Skeletal muscle satellite cell (primary cell): Measurements from ENCODE around the gene SPP2.

Experiments used
- H3K27me3 ChIP-seq: 2 replicates; pipeline ENCODE4 v1.7.0; 2013; ENCODE audit warnings: low read length; ENCODE audit not compliant: control insufficient read depth, insufficient read depth
- H3K36me3 ChIP-seq: 2 replicates; pipeline ENCODE4 v1.7.0; 2013; ENCODE audit warnings: mild to moderate bottlenecking, control low read depth, low read length; ENCODE audit not compliant: insufficient read depth
- H3K4me1 ChIP-seq: 2 replicates; pipeline ENCODE4 v1.7.0; 2013; ENCODE audit warnings: low read length; ENCODE audit not compliant: control insufficient read depth, insufficient read depth
- H3K4me2 ChIP-seq: 2 replicates; pipeline ENCODE4 v1.7.0; 2013; ENCODE audit warnings: mild to moderate bottlenecking, low read length
- H3K4me3 ChIP-seq: 2 replicates; pipeline ENCODE4 v1.7.0; 2013; ENCODE audit warnings: low read length
- H3K9ac ChIP-seq: 2 replicates; pipeline ENCODE4 v1.7.0; 2013; ENCODE audit warnings: mild to moderate bottlenecking, low read depth, low read length, moderate library complexity
- H3K9me3 ChIP-seq: replicated peaks from 2 replicates; pipeline ENCODE4 v1.7.0; 2013; ENCODE audit warnings: mild to moderate bottlenecking, control low read depth, low read length

The SPP2 gene

DNA sequence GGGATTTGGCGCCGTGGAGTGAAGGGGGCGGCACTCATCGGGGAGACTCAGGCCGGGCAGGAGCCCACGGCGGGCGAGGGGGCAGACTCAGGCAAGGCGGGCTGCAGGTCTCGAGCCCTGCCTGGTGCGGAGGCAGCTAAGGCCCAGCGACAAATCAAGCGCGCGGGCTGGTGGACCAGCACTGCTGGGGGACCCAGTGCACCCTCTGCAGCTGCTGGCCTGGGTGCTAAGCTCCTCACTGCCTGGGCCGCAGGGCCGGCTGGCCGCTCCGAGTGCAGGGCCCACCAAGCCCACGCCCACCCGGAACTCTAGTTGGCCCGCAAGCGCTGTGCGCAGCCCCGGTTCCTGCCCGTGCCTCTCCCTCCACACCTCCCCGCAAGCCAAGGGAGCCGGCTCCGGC lies 26.2 kb upstream of the SPP2 start:
- Histone ChIP-seq H3K9ac (no peak overlapping the region), H3K4me2 (no peak overlapping the region), H3K4me1 (peaks cover 9% of the 10 kb centered on the region), H3K36me3 (no peaks in the 10 kb centered on the region), H3K4me3 (no peak overlapping the region), H3K27me3 (peaks cover 11% of the 10 kb centered on the region), H3K9me3 (no peaks in the 10 kb centered on the region)

DNA sequence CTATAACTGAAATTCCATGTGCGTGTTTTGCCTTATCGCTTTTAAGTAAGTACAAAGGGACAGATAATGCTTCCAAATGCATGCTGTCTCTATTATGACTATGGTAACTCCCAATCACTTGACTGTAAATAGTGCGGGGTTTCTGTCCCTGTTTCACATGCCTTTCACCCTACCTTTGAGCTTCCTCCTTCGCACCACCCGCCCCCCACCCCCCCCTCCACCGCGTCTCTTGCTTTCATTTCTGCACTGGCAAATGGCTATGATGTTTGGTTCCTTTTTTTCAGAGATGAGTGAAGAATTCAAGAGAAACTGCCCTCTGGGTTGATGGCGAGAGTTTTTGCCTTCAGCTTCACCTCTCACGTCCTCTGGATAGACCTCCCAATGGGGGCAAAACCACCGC lies 25.0 kb upstream of the SPP2 start:
- H3K4me3 ChIP-seq = peak overlapping the region; percentile 55

DNA sequence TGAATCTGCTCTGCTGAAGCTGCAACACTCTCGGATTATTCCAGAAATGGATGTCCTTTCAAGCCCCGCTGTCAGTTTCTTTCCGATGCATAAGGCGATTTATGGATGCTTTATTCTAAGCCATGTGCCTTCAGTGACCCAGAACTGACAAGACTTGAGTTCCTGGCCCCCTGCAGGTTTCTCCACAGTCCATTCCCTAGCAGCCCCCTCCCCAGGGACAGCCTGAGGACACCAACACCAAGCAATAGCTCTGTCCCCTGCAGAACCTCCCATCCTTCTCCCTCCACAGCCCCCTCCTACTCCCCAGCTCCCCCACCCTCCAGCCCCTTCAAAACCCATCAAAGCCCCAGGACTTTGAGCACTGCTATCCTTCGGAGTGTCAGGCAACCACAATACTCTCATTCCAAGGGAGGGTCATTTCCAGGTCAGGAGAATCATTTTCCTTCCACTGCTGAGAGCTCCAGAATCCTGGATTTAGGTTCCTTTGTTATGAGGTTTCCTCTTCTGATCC lies 24.6 kb upstream of the SPP2 start:
- Histone ChIP-seq H3K9me3 (no peaks in the 10 kb centered on the region), H3K4me3 (peak overlapping the region; percentile 55), H3K9ac (no peak overlapping the region), H3K4me2 (peak overlapping the region; percentile 68), H3K4me1 (peaks cover 9% of the 10 kb centered on the region), H3K27me3 (peaks cover 11% of the 10 kb centered on the region), H3K36me3 (no peaks in the 10 kb centered on the region)

More for the DNA sequence above, 25.0 kb upstream of the SPP2 start:
- peak overlapping the region; percentile 68 for H3K4me2 ChIP-seq
- peaks cover 11% of the 10 kb centered on the region for H3K27me3 ChIP-seq
- H3K9me3 ChIP-seq = no peaks in the 10 kb centered on the region
- no peaks in the 10 kb centered on the region for H3K36me3 ChIP-seq
- H3K9ac ChIP-seq = no peak overlapping the region
- peaks cover 9% of the 10 kb centered on the region for H3K4me1 ChIP-seq

DNA sequence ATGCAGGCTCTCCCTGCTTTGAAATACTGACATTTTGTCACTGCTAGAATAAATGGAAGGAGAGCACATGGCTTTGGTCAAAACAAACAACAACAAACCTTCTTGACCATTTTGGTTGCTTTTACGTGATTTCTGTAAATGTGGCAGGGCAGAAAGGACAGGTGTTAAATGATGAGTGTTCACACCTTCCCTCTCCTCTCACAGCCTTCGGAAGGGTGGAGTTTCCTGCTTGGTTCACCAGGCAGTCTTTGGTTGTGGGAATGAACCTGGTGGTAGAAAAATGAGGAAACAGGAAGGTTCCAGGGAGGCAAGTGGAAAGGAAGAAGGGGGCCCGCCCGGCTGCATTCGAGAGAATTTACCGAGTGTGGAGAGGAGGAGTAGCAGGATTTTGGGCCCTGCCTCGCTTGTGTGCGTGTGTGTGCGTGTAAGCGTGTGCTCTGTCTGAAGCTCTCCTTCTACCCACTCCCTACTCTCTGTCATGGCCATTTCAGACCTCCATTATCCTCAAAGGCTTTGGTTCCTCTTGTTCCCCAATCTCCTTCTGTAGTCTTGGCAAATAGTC lies 23.7 kb upstream of the SPP2 start:
- Histone ChIP-seq H3K27me3 (peaks cover 11% of the 10 kb centered on the region), H3K9me3 (no peaks in the 10 kb centered on the region), H3K4me2 (no peak overlapping the region)

DNA sequence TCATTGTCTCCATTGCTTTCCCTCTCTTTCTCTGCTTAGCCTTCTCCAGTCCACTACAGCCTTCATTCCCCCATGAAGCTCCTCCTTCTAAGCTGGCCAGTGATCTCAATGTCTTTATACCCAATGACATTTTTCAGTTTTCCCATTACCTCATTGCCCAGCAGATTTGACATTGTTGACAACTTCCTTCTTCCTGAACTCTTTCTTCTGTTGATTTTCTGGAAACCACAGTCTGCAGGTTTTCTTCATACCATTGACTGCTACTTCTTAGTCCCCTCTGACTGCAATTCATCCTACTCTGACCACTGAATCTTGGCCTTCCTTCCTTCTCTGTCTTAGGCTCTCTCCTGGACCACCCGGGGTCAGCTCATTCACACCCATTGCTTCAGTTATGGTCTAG lies 22.9 kb upstream of the SPP2 start:
- H3K9ac ChIP-seq = no peak overlapping the region
- H3K4me2 ChIP-seq = no peak overlapping the region
- H3K27me3 ChIP-seq = peaks cover 11% of the 10 kb centered on the region
- H3K4me1 ChIP-seq = peaks cover 25% of the 10 kb centered on the region
- no peaks in the 10 kb centered on the region for H3K9me3 ChIP-seq
- H3K4me3 ChIP-seq = no peak overlapping the region
- H3K36me3 ChIP-seq = no peaks in the 10 kb centered on the region

More for the DNA sequence above, 23.7 kb upstream of the SPP2 start:
- Histone ChIP-seq H3K9ac (no peak overlapping the region), H3K4me3 (no peak overlapping the region), H3K36me3 (no peaks in the 10 kb centered on the region), H3K4me1 (peaks cover 18% of the 10 kb centered on the region)

DNA sequence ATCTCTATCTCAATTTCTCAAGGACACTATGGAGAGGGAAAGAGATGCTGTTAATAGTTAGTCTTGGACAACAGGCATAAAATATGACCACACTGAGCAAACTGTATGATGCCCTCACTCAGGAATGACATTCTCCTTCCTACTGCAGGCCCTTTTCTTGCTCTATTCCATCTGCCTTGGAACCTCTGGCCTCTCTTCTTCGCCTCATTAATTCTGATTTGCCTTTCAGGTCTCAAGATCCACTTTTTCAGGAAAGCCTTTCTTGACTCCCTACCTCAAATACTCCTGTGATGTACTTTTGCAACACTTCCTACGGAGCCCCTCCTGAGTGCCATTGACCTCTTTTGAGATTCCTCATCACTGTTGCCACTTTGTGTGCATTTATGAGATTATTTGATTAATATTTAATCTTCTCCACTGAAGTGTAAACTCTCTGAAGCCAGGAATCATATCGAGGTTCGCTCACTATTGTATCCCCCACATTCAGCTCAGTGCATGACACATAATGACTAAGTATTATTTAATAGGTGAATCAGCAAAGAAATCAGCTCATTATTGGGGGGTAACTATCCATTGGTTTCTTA lies 21.3 kb upstream of the SPP2 start:
- Histone ChIP-seq H3K4me3 (no peak overlapping the region), H3K4me2 (no peak overlapping the region), H3K9ac (no peak overlapping the region), H3K27me3 (peaks cover 7% of the 10 kb centered on the region), H3K36me3 (no peaks in the 10 kb centered on the region), H3K9me3 (no peaks in the 10 kb centered on the region), H3K4me1 (peaks cover 32% of the 10 kb centered on the region)

DNA sequence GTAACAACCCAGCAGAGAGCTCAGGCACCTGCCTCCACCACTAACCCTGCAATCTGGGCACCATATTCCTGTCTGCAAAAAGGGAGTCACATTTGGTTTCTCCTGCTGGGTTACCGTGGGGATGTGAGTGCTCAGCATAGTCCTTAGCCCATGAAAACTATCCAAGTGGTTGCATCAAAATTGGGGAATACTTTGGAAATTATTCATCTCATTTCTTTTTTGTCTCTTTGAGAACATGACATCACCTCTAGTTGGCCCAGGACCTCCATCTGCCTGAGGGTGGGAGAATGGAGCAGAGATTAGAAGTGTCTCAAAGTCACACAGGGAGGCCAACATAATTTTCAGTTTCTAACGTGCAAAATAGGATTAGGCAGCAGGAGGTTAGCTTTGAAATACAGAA lies 19.3 kb upstream of the SPP2 start:
- Histone ChIP-seq H3K4me3 (no peak overlapping the region), H3K9ac (no peak overlapping the region), H3K4me2 (no peak overlapping the region), H3K9me3 (no peaks in the 10 kb centered on the region), H3K36me3 (no peaks in the 10 kb centered on the region), H3K27me3 (peaks cover 7% of the 10 kb centered on the region), H3K4me1 (peaks cover 26% of the 10 kb centered on the region)

DNA sequence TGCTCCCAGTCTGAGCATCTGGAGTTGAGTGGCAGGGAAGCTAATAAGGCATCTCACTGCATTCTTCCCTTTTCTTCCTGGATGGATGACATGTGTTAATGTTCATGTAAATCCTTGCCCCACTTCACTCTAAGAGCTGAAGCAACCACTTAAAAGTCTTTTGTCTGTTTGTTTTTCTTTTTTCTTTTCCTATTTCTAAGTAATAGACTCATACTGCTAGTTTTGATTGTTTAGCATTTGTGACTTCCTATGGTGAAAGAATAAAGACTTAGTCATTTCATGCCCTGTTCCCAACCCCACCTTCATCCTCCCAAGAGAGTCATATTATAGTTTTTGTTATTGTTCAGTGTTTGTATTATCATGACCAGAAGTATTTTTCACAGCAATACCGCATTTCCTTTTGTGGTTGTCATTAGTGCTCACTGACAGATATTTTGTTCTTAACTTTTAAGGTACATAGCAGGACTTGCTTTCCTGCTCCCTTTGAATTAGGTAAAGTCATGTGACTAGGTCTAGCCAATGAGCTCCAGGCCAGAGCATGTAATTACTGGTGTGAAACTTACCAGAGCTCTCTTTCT lies 18.1 kb upstream of the SPP2 start:
- Histone ChIP-seq H3K27me3 (no peaks in the 10 kb centered on the region), H3K9ac (no peak overlapping the region), H3K36me3 (no peaks in the 10 kb centered on the region), H3K4me1 (peaks cover 23% of the 10 kb centered on the region), H3K4me2 (peak overlapping the region; percentile 14), H3K4me3 (no peak overlapping the region), H3K9me3 (no peaks in the 10 kb centered on the region)

DNA sequence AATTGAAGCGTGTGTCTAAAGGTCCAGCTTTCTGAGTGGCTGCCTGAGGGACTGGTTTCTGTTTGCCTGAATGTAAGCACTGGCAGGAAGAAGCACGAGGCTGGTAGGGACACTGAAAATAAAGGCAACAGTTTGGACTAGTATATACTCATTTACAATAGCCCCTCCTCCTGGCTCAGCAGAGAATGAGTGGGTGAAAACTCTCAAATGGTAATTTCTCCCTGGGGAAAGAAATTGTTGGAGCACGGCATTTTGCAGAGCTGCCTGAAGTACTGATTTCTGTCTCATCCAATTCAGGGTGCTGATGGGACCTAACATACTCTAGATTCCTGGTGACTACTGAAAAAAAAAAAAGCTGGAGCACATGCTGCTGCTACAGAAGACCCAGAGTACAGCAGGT lies 17.3 kb upstream of the SPP2 start:
- H3K9me3 ChIP-seq = no peaks in the 10 kb centered on the region
- peaks cover 23% of the 10 kb centered on the region for H3K4me1 ChIP-seq
- H3K4me2 ChIP-seq = no peak overlapping the region
- H3K9ac ChIP-seq = no peak overlapping the region
- H3K36me3 ChIP-seq = no peaks in the 10 kb centered on the region
- H3K27me3 ChIP-seq = no peaks in the 10 kb centered on the region
- H3K4me3 ChIP-seq = no peak overlapping the region

DNA sequence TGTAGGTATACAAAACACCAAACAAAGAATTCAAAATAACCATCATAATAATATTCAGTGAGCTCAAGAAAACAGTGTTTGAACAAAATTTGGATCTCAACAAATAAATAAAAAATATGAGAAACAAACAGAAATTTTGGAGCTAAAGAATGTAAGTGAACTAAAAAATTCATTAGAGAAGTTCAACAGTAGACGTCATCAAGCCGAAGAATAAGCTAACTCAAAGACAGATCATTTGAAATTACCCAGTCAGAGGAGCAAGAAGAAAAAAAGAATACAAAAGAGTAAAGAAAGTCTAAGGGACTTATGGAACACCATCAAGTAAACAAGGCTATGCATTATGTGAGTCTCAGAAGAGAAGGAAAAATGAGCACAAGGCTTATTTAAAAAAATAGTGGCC lies 16.6 kb upstream of the SPP2 start:
- Histone ChIP-seq H3K4me1 (peaks cover 23% of the 10 kb centered on the region), H3K4me3 (no peak overlapping the region), H3K9me3 (no peaks in the 10 kb centered on the region), H3K36me3 (no peaks in the 10 kb centered on the region), H3K27me3 (no peaks in the 10 kb centered on the region), H3K4me2 (no peak overlapping the region), H3K9ac (no peak overlapping the region)

DNA sequence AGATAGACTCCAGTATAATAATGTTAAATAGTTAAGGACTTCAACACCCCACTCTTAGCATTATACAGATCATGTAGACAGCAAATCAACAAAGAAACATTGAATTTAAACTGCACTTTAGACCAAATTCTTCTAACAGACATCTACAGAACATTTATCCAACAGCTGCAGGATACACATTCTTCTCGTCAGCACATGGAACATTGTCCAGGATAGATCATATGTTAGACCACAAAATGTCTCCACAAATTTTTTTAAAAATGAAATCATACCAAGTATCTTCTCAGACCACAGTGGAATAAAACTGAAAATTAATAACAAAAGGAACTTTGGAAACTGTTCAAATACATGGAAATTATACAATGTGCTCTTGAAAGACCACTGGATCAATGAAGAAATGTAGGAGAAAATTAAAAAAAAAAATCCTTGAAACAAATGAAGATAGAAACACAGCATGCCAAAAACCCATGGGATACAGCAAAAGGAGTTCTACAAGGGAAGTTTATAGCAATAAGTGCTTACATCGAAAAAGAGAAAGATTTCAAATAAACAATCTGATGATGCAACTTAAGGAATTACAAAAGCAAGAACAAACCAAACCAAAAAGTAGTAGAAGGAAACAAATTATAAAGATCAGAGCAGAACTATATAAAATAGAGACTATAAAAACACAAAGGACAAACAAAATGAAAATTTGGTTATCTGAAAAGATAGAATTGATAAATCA lies 12.3 kb upstream of the SPP2 start:
- Histone ChIP-seq H3K36me3 (no peaks in the 10 kb centered on the region), H3K9ac (peak overlapping the region; percentile 3), H3K9me3 (no peaks in the 10 kb centered on the region), H3K27me3 (no peaks in the 10 kb centered on the region), H3K4me1 (peaks cover 2% of the 10 kb centered on the region), H3K4me2 (no peak overlapping the region), H3K4me3 (no peak overlapping the region)
